DMS53 treated with DMSO at 0.1 percent for 48 hours (cell line): ENCODE data around the gene TPTE2.
"Not testable (repeated sequence)": the region's sequence is repeated elsewhere in the genome, so short reads cannot be mapped to it uniquely, and the experiment has no call there.

Experiments
- DNase-seq: peaks from one replicate; lab custom pipeline; 2025; ENCODE audit not compliant: unreplicated experiment; lab: John Stamatoyannopoulos, UW

TPTE2 gene

GRCh38 chr13:19561127-19561582 is at the start of gene TPTE2:
TSS of gene TPTE2 (minus strand) at chr13:19561532. CDS start at chr13:19503234, 58,298 bp downstream.
- DNase-seq = not testable (repeated sequence)

- no peak for DNase-seq
Measured at GRCh38 chr13:19607523-19608078, 46.3 kb upstream of the TPTE2 start.

- no peak for DNase-seq
Measured at GRCh38 chr13:19606737-19607136, 45.4 kb upstream of the TPTE2 start.

GRCh38 chr13:19606152-19606551 is 44.8 kb upstream of the TPTE2 start:
- no peak for DNase-seq

- DNase-seq = no peak
Measured at GRCh38 chr13:19605161-19605955, 44.0 kb upstream of the TPTE2 start.

GRCh38 chr13:19604306-19604705 is 43.0 kb upstream of the TPTE2 start:
- no peak for DNase-seq

GRCh38 chr13:19601749-19602725 is 40.7 kb upstream of the TPTE2 start:
- peak; percentile 43 for DNase-seq

GRCh38 chr13:19597523-19597922 is 36.2 kb upstream of the TPTE2 start:
- no peak for DNase-seq

- DNase-seq = peak; percentile 81
Measured at GRCh38 chr13:19596960-19597361, 35.6 kb upstream of the TPTE2 start.

GRCh38 chr13:19596086-19596485 is 34.8 kb upstream of the TPTE2 start:
- DNase-seq = no peak

GRCh38 chr13:19592657-19593180 is 31.4 kb upstream of the TPTE2 start:
- DNase-seq = no peak

GRCh38 chr13:19591864-19592263 is 30.5 kb upstream of the TPTE2 start:
- DNase-seq = no peak

- DNase-seq = no peak
Measured at GRCh38 chr13:19590423-19590822, 29.1 kb upstream of the TPTE2 start.

GRCh38 chr13:19589312-19589711 is 28.0 kb upstream of the TPTE2 start:
- no peak for DNase-seq

GRCh38 chr13:19587635-19588300 is 26.4 kb upstream of the TPTE2 start:
- peak; percentile 66 for DNase-seq

- DNase-seq = no peak
Measured at GRCh38 chr13:19586904-19587634, 25.7 kb upstream of the TPTE2 start.

GRCh38 chr13:19581675-19582074 is 20.3 kb upstream of the TPTE2 start:
- no peak for DNase-seq

- no peak for DNase-seq
Measured at GRCh38 chr13:19575230-19575629, 13.9 kb upstream of the TPTE2 start.

- DNase-seq = no peak
Measured at GRCh38 chr13:19573120-19573716, 11.9 kb upstream of the TPTE2 start.

GRCh38 chr13:19572280-19572679 is 10.9 kb upstream of the TPTE2 start:
- no peak for DNase-seq
